Kidney epithelial cell (primary cell): Measurements from ENCODE around the gene PRRG2. TPM values are rescaled to one million over a fixed set of nuclear protein-coding genes. Genes with fewer than 3 reads are reported as not detected.

Experiments used
- DNase-seq: peaks from one replicate; pipeline ENCODE4 v3.0.0-alpha.2; 2010; ENCODE audit warnings: low read depth
- H3K27me3 ChIP-seq: 2 replicates; pipeline ENCODE4 v1.6.0; 2011; ENCODE audit warnings: low read length; ENCODE audit not compliant: control insufficient read depth, insufficient read depth
- H3K36me3 ChIP-seq: 2 replicates; pipeline ENCODE4 v1.5.1; 2011; ENCODE audit warnings: low read length; ENCODE audit not compliant: control insufficient read depth, insufficient read depth
- H3K4me3 ChIP-seq: 2 replicates; pipeline ENCODE4 v1.5.1; 2011; ENCODE audit warnings: low read depth, mild to moderate bottlenecking, control low read depth, low read length
- total RNA-seq: library from RNA; depleted of rRNA; stranded (reverse); fragments of >200 nt; gene quantifications from 2 replicates; pipeline ENCODE4 v1.2.3, GENCODE V29; 2015
- TF ChIP-seq, protein P1 (sequence below): IDR thresholded peaks from 2 replicates; pipeline ENCODE4 v1.5.1; 2011; ENCODE audit warnings: mild to moderate bottlenecking, moderate library complexity, low read length, control low read depth, inconsistent platforms; ENCODE audit not compliant: insufficient read depth, poor library complexity, severe bottlenecking

Gene PRRG2
- total RNA-seq, 1 donor from 2014 or later, result 5.4 TPM

DNA sequence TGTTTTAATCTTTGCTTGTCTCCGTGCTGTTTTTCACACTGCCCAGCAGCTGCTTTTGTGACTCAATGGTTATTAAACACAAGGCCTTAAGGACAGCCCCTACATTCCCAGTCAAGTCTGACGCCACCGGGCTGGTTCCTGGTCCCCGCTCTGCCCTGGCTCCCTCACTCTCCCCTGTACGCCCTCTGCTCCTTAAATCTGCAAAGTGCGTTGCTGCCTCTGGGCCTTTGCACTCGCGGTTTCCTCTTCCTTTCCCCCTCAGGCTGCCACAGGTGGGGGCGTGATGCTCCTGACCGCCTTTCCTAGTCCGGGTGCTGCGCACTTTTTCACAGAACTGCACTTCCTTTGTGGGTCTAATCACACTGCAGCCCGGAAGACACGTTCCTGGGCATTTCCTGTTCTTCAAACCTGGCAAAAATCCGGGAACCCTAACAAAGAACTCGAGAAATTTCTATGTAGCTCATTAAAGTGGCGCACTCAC, 26.4 kb upstream of the PRRG2 start:
- DNase-seq, result no peak
- TF ChIP-seq, protein P1, sequence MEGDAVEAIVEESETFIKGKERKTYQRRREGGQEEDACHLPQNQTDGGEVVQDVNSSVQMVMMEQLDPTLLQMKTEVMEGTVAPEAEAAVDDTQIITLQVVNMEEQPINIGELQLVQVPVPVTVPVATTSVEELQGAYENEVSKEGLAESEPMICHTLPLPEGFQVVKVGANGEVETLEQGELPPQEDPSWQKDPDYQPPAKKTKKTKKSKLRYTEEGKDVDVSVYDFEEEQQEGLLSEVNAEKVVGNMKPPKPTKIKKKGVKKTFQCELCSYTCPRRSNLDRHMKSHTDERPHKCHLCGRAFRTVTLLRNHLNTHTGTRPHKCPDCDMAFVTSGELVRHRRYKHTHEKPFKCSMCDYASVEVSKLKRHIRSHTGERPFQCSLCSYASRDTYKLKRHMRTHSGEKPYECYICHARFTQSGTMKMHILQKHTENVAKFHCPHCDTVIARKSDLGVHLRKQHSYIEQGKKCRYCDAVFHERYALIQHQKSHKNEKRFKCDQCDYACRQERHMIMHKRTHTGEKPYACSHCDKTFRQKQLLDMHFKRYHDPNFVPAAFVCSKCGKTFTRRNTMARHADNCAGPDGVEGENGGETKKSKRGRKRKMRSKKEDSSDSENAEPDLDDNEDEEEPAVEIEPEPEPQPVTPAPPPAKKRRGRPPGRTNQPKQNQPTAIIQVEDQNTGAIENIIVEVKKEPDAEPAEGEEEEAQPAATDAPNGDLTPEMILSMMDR, result no peak
- Histone ChIP-seq H3K27me3 (no peaks in the 10 kb centered on the region), H3K36me3 (peaks cover 5% of the 10 kb centered on the region), H3K4me3 (no peak overlapping the region)

DNA sequence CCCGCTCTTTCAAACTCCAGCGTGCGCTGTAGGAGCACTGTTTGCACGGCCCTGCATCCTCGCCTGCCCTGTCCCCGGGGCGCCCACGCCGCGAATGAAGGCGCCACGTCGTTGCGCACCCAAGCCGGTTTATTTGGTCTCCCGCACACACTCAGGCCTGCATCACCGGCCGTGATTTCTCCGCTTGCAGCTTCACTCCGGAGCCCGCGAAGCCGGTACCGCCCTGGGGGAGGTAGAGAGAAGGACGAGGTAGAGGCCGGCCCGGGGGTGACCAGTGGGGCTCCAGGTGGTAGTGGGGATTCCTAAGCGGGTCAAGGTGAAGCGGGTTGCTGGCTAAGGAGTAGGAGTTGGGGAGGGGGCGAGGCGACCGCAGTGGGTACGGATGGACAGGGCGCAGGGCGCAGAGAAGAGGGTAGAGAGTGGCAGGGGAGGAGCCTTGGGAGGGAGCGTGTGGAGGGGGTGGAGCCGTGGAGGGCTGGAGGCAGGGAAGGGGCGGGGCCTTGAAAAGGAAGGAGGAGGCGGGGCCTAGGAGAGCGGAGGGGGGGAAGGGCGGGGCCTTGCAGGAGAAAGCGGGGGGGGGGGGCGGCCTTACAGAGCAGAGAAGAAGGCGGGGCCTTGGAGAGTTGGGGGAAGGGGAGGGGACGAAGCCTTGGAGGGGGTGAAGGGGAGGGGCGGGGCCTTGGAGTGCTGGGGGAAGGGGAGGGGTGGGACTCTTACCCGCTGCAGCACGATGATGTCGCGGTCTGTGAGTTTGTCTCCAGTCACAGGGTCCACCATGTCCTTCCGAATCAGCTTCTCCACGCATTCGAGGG, 25.3 kb upstream of the PRRG2 start:
- Histone ChIP-seq H3K27me3 (no peaks in the 10 kb centered on the region), H3K36me3 (peaks cover 5% of the 10 kb centered on the region), H3K4me3 (no peak overlapping the region)
- DNase-seq, result no peak
- TF ChIP-seq, protein P1, result no peak

DNA sequence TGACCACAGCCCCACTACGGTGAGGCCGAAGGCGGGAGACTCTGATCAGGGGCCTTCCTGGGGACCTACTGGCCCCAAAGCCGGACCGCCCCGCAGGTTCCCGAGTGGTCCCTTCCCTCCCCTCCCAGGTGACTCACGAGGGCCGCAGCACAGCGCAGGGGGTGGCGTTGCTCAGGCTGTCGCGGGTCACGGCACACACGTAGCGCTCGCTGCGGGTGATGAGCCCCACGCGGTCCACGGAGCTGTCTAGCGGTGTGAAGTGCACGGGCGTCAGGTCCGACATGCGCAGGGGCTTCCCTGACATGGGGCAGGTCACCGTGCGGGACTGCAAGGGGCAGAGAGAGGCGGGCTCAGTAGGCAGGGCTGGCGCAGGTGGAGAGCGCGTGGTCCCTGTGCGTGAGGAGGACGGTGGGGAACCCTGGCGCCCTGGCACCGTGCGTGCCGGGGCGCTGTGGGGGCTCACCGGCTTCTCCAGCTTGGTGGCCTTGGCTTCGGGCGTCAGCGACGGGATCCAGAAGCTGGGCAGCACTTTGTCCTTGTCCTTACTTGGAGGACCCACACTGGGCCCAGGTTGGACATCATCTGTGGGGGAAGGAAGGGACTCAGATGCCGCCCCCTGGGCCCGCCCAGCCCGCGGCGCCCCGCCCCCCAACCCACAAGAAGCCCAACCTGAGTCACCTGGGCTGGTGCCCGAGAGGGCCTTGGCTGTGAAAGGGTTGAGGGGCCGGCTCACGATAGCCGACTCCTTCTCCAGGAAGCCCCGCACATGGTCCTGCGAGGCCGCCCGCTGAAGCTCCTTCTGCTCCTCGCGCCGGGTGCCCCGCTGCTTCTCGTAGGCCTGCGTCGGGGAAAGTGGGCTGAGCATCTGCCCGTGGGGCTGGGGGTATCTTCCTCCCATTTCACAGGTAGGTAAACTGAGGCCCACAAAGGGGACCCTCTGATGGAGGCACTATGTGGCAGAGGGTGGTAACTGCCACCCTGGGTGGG, 24.4 kb upstream of the PRRG2 start:
- TF ChIP-seq, protein P1, result no peak
- H3K27me3 ChIP-seq, result no peaks in the 10 kb centered on the region
- no peak for DNase-seq
- H3K36me3 ChIP-seq, result peaks cover 5% of the 10 kb centered on the region
- no peak overlapping the region for H3K4me3 ChIP-seq

DNA sequence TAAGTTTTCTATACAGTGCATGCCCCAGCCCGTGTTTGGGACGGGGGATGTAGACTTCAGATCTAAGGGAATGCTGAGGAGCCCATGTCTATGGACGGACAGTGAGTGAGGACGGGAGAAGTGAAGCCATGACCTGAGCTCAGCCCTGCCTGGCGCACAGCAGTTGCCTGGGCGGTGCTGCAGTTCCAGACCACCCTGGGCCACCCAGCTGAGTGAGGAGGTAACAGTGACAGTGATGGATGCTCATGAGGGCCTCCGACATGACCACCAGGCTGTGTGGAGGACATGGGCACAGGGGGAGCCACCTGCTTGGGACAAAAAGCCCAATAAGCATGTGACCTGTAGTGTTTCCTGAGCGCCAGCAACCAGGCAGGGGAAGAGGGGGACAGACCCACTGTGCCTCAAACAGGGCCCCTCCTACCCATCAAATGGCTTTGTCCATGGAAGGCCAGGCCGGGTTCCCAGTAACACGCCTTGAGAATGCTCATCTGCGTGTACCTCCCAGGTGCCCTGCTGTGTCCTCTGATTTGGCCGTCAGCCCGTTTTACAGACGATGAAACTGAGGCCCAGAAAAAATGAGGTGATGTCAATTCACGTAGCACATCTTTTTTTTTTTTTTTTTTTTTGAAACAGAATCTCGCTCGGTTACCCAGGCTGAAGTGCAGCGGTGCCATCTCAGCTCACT, 23.3 kb upstream of the PRRG2 start:
- TF ChIP-seq, protein P1, result no peak
- no peaks in the 10 kb centered on the region for H3K27me3 ChIP-seq
- no peak overlapping the region for H3K4me3 ChIP-seq
- H3K36me3 ChIP-seq, result peaks cover 5% of the 10 kb centered on the region
- no peak for DNase-seq

DNA sequence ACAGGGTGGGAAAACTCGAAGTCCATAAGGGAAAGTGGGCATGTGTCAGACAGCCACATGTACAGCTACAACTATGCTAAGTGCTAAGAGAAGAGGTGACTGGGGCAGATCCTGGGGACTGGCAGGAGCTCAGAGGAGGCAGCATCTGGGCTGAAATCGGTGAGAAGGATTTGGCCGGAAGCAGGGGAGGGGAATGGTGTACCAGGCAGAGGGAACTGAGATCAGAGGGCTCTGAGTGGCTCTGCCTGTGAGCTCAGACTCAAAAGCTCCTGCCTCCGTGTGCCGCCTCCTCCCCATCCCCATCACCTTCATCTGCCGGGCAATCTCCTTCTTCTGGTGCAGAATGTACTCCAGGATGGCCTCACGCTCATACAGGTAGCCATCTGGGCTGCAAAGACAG, 22.5 kb upstream of the PRRG2 start:
- DNase-seq, result no peak
- TF ChIP-seq, protein P1, result no peak
- Histone ChIP-seq H3K27me3 (no peaks in the 10 kb centered on the region), H3K4me3 (no peak overlapping the region), H3K36me3 (peaks cover 5% of the 10 kb centered on the region)
